HG03064 (cell line): ENCODE results near the gene P3H2.

Experiments used
- ATAC-seq: cut with Tn5 transposase; IDR thresholded peaks from one replicate; pipeline ENCODE4 v1.9.1; 2021; ENCODE audit warnings: low read depth; ENCODE audit not compliant: unreplicated experiment

Gene P3H2

GRCh38 chr3:189908646-189909045 is 212.1 kb downstream of the P3H2 start:
- ATAC-seq = no peak

- no peak for ATAC-seq
Observed at GRCh38 chr3:189907803-189908202, 212.9 kb downstream of the P3H2 start.
